AG09309 (cell line): ENCODE measurements around the gene UBE2I.

Experiments
- DNase-seq: peaks from one replicate; pipeline ENCODE4 v3.0.0-alpha.2; 2010; ENCODE audit warnings: low read depth
- H3K4me3 ChIP-seq: 2 replicates; pipeline ENCODE4 v1.5.1; 2011; ENCODE audit warnings: mild to moderate bottlenecking, low read depth, low read length, moderate library complexity; ENCODE audit not compliant: control insufficient read depth
- TF ChIP-seq, protein P1 (sequence below): IDR thresholded peaks from 2 replicates; pipeline ENCODE4 v1.5.1; 2011; ENCODE audit warnings: mild to moderate bottlenecking, low read depth, low read length, inconsistent platforms; ENCODE audit not compliant: insufficient read depth, control insufficient read depth; ENCODE audit errors: missing control alignments

UBE2I gene

DNA sequence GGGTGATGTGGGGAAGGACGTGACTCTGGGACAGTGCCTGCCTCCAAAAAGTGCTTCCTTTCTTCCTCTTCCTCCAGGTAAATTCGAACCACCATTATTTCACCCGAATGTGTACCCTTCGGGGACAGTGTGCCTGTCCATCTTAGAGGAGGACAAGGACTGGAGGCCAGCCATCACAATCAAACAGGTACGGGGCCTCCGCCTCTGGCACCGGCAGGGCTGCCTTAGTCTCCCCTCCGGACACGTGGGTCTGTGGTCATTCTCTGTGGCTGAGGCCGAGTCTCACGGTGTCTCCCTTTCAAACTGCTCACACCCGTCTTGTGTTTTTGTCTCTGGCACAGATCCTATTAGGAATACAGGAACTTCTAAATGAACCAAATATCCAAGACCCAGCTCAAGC, 10.7 kb downstream of the UBE2I start:
- TF ChIP-seq, protein P1, sequence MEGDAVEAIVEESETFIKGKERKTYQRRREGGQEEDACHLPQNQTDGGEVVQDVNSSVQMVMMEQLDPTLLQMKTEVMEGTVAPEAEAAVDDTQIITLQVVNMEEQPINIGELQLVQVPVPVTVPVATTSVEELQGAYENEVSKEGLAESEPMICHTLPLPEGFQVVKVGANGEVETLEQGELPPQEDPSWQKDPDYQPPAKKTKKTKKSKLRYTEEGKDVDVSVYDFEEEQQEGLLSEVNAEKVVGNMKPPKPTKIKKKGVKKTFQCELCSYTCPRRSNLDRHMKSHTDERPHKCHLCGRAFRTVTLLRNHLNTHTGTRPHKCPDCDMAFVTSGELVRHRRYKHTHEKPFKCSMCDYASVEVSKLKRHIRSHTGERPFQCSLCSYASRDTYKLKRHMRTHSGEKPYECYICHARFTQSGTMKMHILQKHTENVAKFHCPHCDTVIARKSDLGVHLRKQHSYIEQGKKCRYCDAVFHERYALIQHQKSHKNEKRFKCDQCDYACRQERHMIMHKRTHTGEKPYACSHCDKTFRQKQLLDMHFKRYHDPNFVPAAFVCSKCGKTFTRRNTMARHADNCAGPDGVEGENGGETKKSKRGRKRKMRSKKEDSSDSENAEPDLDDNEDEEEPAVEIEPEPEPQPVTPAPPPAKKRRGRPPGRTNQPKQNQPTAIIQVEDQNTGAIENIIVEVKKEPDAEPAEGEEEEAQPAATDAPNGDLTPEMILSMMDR, result no peak
- no peak overlapping the region for H3K4me3 ChIP-seq
- no peak for DNase-seq

DNA sequence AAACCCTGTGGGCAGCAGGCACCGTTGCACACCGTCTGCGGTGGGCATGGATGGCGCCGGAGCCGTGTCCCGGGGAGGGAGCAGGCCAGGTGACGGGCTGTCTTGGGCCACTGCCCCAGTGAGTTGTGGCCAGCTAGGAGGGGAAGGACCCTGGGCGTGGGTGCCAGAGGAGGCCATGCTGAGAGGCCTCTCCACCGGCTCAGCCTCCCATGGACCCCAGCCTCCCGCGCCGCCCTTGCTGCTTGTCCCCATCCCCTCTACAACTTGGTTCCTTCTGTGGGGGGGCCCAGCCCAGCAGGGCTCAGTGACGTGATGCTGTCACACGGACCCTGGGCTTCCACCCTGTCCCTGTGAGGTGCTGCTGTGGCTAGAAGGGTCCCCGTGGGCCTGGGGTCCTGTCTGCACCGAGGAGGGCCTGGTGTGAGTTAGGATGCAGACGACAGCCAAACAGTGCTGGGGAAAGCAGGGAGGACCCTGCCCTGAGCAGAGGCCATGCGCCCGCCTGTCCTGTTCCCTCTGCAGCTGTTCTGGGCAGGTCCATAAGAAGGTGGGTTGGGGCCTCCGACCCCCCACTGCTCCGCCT, 11.3 kb downstream of the UBE2I start:
- no peak overlapping the region for H3K4me3 ChIP-seq
- DNase-seq, result no peak
- TF ChIP-seq, protein P1, result no peak

DNA sequence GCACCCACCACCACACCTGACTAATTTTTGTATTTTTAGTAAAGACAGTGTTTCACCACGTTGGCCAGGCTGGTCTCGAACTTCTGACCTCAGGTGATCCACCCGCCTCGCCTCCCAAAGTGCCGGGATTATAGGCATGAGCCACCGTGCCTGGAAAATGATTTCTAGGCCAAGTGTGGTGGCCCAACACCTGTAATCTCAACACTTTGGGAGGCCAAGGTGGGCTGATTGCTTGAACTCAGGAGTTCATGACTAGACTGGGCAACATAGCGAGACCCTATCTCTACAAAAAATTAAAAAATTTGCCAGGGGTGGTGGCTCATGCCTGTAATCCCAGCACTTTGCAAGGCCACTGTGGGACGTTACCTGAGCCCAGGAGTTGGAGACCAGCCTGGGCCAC, 13.0 kb downstream of the UBE2I start:
- TF ChIP-seq, protein P1, result no peak
- DNase-seq, result no peak
- H3K4me3 ChIP-seq, result no peak overlapping the region

DNA sequence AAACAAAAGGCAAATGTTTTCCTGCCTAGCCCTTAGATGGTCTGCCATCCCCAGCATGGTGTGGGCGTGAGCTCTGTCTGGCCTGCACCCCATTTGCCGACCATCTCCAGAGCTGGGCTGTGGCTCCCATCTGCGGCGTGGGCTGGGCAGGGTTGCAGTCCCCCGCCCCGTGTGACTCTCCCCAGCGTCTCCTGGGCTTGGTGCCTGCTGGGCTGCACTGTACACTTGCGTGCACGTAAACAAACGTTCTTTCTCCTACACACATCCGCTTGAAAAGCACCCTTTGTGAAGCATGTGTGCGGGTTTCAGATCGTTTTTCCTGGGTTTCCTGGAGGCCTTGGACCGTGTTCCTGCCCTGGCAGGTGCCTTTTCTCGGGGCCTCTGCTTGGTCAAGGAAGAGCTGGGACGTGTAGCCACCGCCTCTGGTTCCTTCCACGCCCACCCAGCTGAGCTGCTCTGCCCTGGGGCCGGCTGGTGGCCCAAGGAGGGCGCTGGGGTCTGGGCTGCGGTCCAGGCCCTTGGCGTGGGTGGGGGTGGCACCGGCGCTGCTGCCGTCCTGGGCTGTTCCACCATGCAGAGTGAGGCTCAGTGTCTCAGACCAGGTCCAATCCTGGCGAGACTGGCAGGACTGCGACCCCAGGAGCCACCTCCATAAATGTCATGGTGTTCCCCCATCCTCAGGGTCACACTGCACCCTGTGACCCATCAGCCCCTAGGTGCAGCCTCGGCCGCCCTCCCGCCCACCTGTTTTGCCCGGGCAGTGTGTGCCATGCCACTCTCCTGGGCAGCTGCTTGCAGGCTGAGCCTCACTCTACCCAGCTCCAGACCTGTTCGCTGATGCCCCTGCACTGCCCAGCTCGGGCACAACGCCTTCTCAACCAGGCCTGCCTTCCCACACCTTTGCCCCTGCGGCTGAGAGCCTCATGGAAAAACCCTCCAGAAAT, 14.1 kb downstream of the UBE2I start:
- TF ChIP-seq, protein P1, result no peak
- no peak for DNase-seq
- H3K4me3 ChIP-seq, result no peak overlapping the region

DNA sequence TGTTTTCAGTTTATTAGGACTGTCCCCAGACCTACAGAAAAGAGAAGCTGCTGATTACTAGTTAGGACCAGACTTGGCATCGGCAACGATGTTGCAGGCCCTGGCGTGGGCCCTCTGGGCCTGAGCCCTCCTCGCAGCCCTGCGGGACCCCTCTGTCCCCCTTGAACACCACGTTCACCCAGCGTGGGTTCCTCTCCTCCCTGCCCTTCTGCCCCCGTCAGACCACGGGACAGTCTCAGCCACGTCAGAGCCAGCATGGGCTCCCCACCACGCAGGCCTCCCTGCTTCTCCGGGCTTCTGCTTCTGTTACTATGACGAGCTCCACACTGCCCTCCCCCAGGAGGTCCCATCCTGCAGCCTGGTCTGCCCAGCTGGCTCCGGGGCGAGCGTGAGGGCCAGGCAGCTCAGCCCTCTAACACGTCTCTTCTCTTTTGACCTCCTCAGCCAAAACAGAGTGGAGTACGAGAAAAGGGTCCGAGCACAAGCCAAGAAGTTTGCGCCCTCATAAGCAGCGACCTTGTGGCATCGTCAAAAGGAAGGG, 14.9 kb downstream of the UBE2I start:
- TF ChIP-seq, protein P1, result no peak
- DNase-seq, result no peak
- no peak overlapping the region for H3K4me3 ChIP-seq

DNA sequence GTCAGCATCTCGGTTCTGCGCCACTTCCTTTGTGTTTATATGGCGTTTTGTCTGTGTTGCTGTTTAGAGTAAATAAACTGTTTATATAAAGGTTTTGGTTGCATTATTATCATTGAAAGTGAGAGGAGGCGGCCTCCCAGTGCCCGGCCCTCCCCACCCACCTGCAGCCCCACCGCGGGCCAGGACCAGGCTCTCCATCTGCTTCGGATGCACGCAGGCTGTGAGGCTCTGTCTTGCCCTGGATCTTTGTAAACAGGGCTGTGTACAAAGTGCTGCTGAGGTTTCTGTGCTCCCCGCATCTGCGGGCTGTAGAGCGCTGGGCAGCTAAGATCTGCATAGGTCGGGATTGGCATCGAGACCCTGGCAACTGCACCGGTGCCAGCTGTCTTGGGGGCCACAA, 15.8 kb downstream of the UBE2I start:
- TF ChIP-seq, protein P1, result no peak
- H3K4me3 ChIP-seq, result no peak overlapping the region
- no peak for DNase-seq
